Left kidney (tissue), 8 donors: ENCODE measurements around the gene TWIST1. TPM values are rescaled to one million over a fixed set of nuclear protein-coding genes. Genes with fewer than 3 reads are reported as not detected.

Experiments
- DNase-seq: peaks from one replicate; pipeline ENCODE4 v3.0.0-alpha.2; 2013
- long read RNA-seq, 8 donors: transcript quantifications; one replicate each; lab custom pipeline, GENCODE V29; 2026
- polyA plus RNA-seq: library from polyadenylated mRNA; unstranded; fragments of 120-200 nt; gene quantifications from one replicate; pipeline ENCODE4 v1.2.1, GENCODE V29; 2013; ENCODE audit not compliant: insufficient read length

Gene TWIST1
- polyA plus RNA-seq, result 6.6 TPM
- long read RNA-seq, donor 1, transcript TWIST1-201 (2 exons, 1,666 nt), result major isoform, 7 of 7 reads
- long read RNA-seq, donor 1, partial matches to known transcripts, result 0 of 7 reads
- long read RNA-seq, donor 1, other reads (novel, unspliced or antisense), result 0 of 7 reads
- long read RNA-seq, donor 2, transcript TWIST1-201 (2 exons, 1,666 nt), result major isoform, 10 of 31 reads
- long read RNA-seq, donor 2, partial matches to known transcripts, result 21 of 31 reads
- long read RNA-seq, donor 2, other reads (novel, unspliced or antisense), result 0 of 31 reads
- long read RNA-seq, donor 3, partial matches to known transcripts, result 15 of 19 reads
- long read RNA-seq, donor 3, other reads (novel, unspliced or antisense), result 0 of 19 reads
- long read RNA-seq, donor 4, result 0 reads
- long read RNA-seq, donor 5, transcript TWIST1-201 (2 exons, 1,666 nt), result major isoform, 16 of 43 reads
- long read RNA-seq, donor 5, partial matches to known transcripts, result 26 of 43 reads
- long read RNA-seq, donor 5, other reads (novel, unspliced or antisense), result 0 of 43 reads
- long read RNA-seq, donor 6, transcript TWIST1-201 (2 exons, 1,666 nt), result major isoform, 11 of 24 reads
- long read RNA-seq, donor 6, partial matches to known transcripts, result 13 of 24 reads
- long read RNA-seq, donor 6, other reads (novel, unspliced or antisense), result 0 of 24 reads
- long read RNA-seq, donor 7, transcript TWIST1-201 (2 exons, 1,666 nt), result major isoform, 20 of 20 reads
- long read RNA-seq, donor 7, partial matches to known transcripts, result 0 of 20 reads
- long read RNA-seq, donor 7, other reads (novel, unspliced or antisense), result 0 of 20 reads
- long read RNA-seq, donor 8, transcript TWIST1-201 (2 exons, 1,666 nt), result major isoform, 5 of 10 reads
- long read RNA-seq, donor 8, partial matches to known transcripts, result 5 of 10 reads
- long read RNA-seq, donor 8, other reads (novel, unspliced or antisense), result 0 of 10 reads

- DNase-seq, result peak; percentile 70
Measured at GRCh38 chr7:19117091-19117869, at the start of gene TWIST1. TWIST1 (minus strand) TSS chr7:19117636; CDS start chr7:19117321, 315 bp downstream.

- no peak for DNase-seq
Measured at GRCh38 chr7:19161671-19162070, 44.2 kb upstream of the TWIST1 start.

GRCh38 chr7:19146699-19147098 is 29.3 kb upstream of the TWIST1 start:
- peak; percentile 46 for DNase-seq

- DNase-seq, result no peak
Measured at GRCh38 chr7:19145434-19146115, 28.1 kb upstream of the TWIST1 start.

- no peak for DNase-seq
Measured at GRCh38 chr7:19144661-19145433, 27.4 kb upstream of the TWIST1 start, which contains the start of gene FERD3L. FERD3L (minus strand) TSS chr7:19145421; CDS start chr7:19145362, 59 bp downstream.

GRCh38 chr7:19143881-19144574 is 26.6 kb upstream of the TWIST1 start:
- no peak for DNase-seq

- DNase-seq, result no peak
Measured at GRCh38 chr7:19139706-19140327, 22.4 kb upstream of the TWIST1 start.

DNA sequence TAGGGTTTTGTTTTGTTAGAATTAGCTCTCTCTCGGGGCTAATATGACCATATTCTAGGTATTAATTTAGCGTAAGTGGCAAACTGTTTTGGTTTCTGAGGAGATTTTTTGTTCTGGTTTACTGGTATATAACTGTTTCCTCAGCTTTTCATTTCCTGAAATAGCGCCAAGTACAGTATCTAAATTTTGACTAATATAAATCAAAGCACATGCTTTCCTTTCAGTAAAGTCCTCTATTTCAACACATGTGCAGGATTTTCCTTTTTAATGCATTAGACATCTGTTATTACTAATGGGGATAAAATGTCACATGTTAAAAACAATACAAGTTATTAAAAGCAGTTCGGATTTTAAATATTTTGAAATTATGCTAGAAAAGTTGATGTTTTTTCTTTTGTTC is 16.4 kb upstream of the TWIST1 start:
- DNase-seq, result no peak

- DNase-seq, result no peak
Measured at GRCh38 chr7:19133390-19133789, 16.0 kb upstream of the TWIST1 start.

DNA sequence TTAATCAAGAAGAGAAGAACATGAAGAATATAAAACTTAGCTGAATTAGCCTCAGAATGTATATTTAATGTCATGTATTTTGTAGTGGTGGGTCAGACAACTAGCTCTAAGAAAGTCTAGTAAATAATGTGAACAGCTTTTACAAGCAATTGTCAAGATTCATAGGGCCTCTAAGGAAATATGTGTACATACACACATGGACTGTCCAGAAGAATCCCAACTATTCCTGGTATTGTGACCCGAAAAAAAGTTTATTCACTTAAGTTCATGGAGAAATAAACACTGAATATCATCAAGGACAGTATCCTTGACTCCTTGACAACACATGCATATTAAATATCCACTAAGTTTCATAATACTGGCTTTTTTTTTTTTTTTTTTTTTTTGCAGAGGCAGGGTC is 11.4 kb upstream of the TWIST1 start:
- no peak for DNase-seq

DNA sequence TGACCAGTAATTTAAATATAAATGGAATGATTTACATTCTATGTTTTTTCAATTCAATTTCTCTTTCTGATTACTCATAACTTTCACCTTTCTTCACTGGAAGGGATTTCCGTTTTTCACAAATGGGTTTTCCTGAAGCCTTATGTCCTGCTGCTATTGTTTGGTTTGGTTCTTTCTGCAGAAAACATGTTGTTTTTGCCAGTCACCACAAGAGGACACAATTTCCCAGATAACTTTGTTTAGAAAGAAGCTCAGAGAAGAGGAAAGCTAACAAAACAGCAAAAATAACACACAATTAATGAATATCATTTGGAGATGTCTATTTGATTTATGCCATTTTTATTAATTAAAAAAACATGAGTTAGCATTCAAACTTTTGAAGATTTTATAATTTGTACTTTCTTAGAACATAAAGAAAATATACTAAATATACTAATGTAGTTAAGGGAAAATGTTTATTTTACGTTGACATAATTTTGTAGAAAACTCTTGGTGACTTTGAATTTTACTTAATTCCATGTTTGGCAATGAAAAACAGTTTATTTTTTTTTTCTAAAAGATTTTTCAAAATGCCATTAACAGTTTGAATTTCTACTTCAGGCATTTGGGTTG is 4.6 kb upstream of the TWIST1 start:
- no peak for DNase-seq

- no peak for DNase-seq
Measured at GRCh38 chr7:19119870-19120486, 2.5 kb upstream of the TWIST1 start.

- no peak for DNase-seq
Measured at GRCh38 chr7:19119372-19119771, 1.9 kb upstream of the TWIST1 start.

DNA sequence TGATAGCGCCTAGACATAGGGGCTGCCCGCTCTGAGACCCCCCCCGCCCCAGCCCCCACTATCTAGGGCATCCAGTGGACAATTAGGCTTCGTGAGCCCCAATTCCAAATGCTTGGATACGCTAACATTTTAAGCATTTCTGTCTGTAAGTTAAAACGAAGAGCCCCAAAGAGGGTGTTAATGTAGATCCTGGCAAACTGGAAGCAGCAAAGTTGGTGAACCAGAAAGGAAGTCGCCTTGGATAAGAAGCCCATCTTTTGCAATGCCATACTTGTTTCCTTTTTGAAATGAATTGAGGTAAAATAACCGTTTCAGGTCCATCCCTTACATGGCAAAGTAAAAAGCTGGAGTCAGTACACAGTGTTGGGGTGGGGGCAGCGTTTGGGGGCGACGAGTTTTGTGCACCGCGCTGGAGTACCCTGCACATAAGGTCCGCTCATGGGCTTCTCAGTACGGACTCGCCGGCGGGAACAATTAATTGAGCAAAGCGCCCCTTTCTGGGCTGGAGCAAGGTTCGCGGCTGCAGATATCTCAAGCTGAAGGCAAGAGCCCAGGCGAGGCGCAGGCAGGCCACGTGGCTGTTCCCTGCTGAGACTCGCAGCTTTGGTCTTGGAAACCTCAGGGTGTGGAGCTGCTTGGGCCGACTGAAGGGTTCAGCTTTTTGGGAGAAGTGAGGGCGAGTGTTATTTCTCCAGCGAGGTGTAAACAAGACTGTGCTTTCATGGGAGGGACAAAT is 1.4 kb upstream of the TWIST1 start:
- no peak for DNase-seq

DNA sequence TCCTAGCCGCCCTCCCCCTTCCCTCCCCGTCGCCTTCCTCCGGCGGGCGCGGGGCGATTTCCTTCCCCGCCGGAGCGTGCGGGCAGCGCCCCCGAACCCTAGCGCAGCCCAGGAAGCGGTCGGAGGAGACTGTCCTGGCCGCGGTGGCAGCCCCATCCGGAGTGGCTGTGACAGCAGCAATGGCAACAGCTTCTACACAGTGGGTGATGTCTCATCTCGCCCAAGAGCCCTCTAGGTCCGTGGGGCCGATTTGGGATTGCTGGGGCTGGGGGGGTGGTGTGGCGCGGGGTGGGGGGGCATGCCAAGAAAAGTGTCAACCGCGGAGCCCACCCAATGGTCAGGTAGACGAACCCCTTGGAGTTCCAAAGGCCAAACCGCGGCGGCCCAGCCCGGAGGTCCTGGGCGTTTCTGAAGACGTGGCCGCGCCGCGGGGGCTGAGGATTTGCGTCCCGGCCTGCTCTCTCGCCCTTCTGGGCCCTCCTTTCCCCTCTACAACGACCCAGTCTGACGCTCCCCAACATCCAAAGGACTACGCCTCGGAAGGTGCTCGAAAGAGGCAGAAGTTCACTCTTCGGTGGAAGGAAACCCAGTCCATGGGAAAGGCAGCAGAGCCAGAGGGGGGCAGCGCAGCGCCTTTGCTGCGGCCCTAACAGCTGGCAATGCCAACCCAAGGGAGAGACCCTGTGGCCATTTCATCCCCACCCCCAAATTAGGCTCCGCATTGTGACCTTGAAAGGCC is 603 bp upstream of the TWIST1 start:
- no peak for DNase-seq

DNA sequence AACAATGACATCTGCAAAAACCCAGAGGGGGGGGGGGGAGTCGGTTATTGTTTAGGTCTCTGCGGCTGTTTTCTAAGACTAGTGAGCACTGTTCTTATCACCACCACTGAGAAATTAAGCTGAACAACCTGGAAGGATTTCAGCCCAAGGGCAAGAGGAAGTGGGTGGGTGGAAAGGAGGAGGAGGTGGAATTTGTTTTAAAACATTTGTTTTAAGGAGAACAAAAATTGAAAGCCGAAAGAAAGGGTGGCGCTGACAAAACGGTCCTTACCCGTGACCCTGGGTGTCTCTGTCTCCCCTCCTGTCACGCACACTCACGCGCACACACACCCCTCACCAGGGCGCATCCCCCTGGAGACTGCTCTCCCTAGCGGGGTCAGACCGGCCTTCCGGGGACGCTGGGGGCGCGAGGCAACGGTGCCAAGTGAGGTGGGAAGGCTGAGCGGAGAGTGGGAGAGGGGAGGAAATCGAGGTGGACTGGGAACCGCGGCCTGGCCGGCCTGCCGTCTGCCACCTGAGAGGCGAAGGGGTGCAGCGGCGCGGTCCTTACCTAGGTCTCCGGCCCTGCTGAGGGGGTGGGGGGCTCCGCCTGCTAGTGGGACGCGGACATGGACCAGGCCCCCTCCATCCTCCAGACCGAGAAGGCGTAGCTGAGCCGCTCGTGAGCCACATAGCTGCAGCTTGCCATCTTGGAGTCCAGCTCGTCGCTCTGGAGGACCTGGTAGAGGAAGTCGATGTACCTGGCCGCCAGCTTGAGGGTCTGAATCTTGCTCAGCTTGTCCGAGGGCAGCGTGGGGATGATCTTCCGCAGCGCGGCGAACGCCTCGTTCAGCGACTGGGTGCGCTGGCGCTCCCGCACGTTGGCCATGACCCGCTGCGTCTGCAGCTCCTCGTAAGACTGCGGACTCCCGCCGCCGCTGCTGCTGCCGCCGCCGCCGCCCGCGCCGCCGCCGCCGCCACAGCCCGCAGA is 1.0 kb downstream of the TWIST1 start:
- DNase-seq, result no peak
